HG03442 (cell line): Measurements from ENCODE around the gene LHFPL3.

ENCODE experiments used
- ATAC-seq: cut with Tn5 transposase; IDR thresholded peaks from one replicate; pipeline ENCODE4 v1.9.1; 2021; ENCODE audit warnings: mild to moderate bottlenecking, moderate library complexity; ENCODE audit not compliant: unreplicated experiment

Gene LHFPL3

GRCh38 chr7:104367926-104368325, 39.5 kb downstream of the LHFPL3 start:
- no peak for ATAC-seq

- ATAC-seq = no peak
These were observed 43.0 kb downstream of the LHFPL3 start for GRCh38 chr7:104371216-104371979.

GRCh38 chr7:104371980-104372357, 43.6 kb downstream of the LHFPL3 start:
- ATAC-seq = no peak

GRCh38 chr7:104382616-104383015, 54.2 kb downstream of the LHFPL3 start:
- ATAC-seq = no peak

GRCh38 chr7:104386943-104387342, 58.5 kb downstream of the LHFPL3 start:
- ATAC-seq = no peak

GRCh38 chr7:104388222-104388621, 59.8 kb downstream of the LHFPL3 start:
- ATAC-seq = no peak

- no peak for ATAC-seq
These were observed 66.8 kb downstream of the LHFPL3 start for GRCh38 chr7:104395162-104395561.

GRCh38 chr7:104397442-104397841, 69.0 kb downstream of the LHFPL3 start:
- no peak for ATAC-seq

GRCh38 chr7:104408371-104408770, 80.0 kb downstream of the LHFPL3 start:
- ATAC-seq = no peak

GRCh38 chr7:104410742-104411141, 82.3 kb downstream of the LHFPL3 start:
- ATAC-seq = no peak

GRCh38 chr7:104412911-104413310, 84.5 kb downstream of the LHFPL3 start:
- ATAC-seq = no peak

- ATAC-seq = no peak
These were observed 85.8 kb downstream of the LHFPL3 start for GRCh38 chr7:104414216-104414615.

GRCh38 chr7:104415700-104416099, 87.3 kb downstream of the LHFPL3 start:
- no peak for ATAC-seq

- ATAC-seq = no peak
These were observed 88.5 kb downstream of the LHFPL3 start for GRCh38 chr7:104416866-104417393.

GRCh38 chr7:104431930-104432329, 103.5 kb downstream of the LHFPL3 start:
- no peak for ATAC-seq

- no peak for ATAC-seq
These were observed 105.7 kb downstream of the LHFPL3 start for GRCh38 chr7:104434129-104434528.

- ATAC-seq = no peak
These were observed 114.1 kb downstream of the LHFPL3 start for GRCh38 chr7:104442481-104442880.

GRCh38 chr7:104444017-104444416, 115.6 kb downstream of the LHFPL3 start:
- ATAC-seq = no peak

- ATAC-seq = no peak
These were observed 117.0 kb downstream of the LHFPL3 start for GRCh38 chr7:104445393-104445792.

- no peak for ATAC-seq
These were observed 122.5 kb downstream of the LHFPL3 start for GRCh38 chr7:104450861-104451260.

- no peak for ATAC-seq
These were observed 124.8 kb downstream of the LHFPL3 start for GRCh38 chr7:104453190-104453589.

- no peak for ATAC-seq
These were observed 130.5 kb downstream of the LHFPL3 start for GRCh38 chr7:104458875-104459274.
